Globus pallidus (tissue), 1 donor: ENCODE data around the gene PLXDC2.

ENCODE experiments used
- DNase-seq: peaks from one replicate; pipeline ENCODE4 v3.0.0-alpha.2; 2015; ENCODE audit warnings: low spot score

The PLXDC2 gene

GRCh38 chr10:19815731-19816410 is 361 bp upstream of the PLXDC2 start:
- DNase-seq: peak; percentile 75

DNA sequence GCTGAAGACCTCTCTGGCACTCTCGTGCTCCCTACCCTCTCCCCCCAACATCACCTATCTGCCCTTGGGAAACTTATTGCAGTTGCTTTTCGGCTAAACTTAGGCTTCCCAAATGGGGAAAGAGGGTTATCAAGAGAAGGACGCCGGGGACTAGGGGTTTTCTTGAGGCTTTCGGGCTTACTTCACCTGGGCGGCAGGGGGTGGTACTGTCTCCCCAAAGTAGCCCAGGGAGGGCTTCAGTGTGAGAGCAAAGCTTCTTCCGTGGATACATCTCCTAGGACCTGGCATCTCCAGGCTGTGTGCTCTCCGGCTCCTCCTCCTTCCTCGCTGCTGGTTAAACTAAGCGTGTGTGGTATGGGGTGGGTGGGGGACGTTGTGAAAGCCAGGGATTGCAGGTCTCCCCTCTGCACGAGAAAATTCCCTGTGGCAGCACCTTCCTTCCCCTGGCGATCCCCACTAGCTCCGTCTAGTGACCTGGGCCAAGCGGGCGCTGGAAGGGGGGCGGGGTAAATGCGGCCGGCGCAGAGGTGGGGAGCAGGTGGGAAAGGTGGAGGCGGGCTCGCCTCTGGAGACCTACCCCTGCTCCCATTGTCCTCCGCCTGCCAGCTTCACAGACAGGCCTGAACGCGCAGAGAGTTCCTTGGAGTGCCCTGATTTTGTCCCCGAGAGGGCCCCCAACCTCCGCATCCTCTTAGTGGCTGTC is 1.1 kb downstream of the PLXDC2 start:
- peak; percentile 57 for DNase-seq

DNA sequence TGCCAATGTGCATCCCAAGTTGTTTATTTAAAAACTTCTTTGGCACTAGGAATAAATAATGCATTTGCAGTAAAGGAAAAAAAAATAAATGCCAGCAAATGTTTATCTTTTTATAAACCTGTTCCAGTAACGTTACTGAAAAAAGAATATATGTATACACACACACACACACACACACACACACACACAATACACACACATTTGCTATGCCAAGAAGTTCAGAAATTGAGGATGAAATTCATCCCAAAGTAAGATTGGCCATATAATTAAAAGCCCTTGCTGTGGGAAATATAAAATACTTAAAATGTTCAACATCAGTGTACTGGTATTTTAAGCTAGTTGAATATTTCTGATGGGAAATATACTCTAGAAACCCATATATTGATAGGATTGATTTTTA is 2.6 kb downstream of the PLXDC2 start:
- no peak for DNase-seq

DNA sequence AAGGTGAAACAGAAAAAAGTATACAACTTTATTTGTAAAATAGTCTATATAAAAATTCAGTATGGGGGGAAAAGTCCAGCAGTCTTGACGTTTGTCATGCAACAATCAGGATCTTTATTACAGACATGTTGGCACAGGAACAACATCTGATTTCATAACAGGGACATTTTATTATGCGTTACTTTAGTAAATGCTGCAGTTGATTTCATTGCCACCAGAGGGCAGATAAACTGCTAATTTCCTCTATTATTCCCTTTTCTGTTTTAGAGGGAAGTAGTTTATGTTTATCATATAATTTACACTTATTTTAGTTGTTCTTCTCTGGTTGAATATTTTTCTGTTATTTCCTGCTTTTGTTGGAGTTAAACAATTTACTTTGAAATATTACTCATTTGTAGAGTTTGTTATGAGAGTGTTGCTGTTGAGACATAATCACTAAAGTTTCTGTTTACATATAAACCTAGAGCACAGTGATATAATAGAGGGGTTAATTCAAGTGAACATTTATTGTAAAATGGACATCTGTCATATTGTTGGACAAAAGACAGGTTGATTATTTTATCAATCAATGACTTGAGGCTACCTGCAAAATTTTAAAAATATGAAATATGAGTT is 3.3 kb downstream of the PLXDC2 start:
- peak; percentile 85 for DNase-seq

GRCh38 chr10:19824381-19825342 is 8.4 kb downstream of the PLXDC2 start:
- DNase-seq: no peak

- no peak for DNase-seq
Measured at GRCh38 chr10:19825700-19826099, 9.5 kb downstream of the PLXDC2 start.

GRCh38 chr10:19826712-19827111 is 10.5 kb downstream of the PLXDC2 start:
- no peak for DNase-seq

DNA sequence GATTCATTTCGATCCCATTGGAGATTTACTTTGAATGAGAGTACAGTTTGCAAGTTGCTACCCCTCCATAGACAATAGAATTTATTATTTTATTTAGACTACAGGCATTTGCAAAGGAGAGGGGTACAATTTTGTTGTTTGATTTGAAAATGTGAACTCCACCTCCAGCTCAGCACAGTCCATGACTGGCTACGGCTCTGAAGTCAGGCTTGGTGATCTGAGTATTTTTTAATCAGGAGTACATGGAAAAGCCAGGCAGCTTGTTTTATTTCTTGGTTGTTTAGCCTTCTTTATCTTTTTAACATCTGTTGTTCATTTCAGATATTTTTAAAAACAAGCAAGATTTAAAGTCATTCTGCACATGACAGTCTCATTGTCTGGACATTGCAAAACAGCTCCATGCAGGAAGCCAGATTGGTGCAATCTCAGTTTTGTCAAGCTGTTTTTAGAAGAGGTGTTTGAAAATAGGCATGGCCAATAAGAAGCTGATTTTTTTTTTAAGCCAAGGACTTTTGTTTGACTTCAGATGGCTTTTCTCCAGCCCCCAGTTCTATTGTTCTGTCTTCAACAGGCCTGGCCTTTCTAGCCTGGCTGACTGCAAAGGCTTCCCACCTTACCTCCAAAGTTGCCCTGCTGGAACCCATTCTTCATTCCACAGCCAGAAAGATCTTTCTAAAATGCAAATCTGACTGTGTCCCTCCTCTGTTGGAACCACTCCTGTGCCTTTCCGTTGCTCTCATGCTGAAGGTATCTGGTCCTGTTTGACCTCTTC is 12.2 kb downstream of the PLXDC2 start:
- peak; percentile 60 for DNase-seq

DNA sequence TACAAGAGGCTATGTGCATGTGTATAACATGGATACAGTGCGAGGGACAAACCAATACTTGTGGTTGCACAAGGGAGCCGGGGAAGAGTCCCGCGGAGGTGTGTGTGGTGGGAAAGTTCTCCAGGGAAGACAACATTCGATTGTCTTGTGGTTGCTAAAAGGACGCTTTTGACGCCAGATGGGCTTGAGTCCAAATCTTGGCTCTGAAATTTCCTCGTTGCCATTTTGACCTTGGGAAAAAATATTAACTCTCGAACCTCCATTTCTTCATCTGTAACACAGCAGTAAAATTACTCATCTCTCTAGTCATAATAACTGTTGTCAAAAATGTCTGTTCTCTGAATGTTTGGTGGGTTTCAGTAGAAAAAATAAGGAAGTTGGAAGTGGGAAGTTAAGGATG is 16.5 kb downstream of the PLXDC2 start:
- DNase-seq: no peak

DNA sequence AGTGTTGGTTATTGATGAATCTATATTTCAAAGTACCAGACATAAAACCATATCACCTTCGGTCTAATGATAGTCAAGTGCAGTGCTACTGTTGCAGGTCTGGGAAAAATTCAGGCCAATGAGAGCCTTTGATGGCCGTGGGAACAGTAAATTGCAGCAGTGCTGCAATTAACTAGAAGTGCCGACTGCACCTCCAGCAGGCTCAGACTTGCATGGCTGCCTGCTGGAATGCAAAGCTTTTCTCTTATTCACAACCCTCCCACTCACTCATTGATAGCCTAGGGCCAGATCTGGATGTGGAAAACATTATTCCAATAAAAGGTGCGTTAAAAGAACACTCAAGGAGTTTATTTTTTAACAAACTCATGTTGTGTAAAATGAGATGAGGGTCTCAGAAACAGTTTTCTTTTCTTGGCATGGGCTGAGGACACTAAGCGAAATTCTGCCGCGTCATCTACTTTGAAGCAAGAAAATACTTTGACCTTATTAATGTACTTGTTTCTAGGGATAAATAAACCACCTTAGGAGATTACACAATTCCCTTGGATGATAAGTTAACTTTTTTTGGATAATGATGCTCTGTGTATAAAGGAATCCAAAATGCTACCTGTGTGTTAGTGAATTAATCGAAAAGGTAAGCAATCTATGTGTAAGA is 17.1 kb downstream of the PLXDC2 start:
- DNase-seq: no peak

DNA sequence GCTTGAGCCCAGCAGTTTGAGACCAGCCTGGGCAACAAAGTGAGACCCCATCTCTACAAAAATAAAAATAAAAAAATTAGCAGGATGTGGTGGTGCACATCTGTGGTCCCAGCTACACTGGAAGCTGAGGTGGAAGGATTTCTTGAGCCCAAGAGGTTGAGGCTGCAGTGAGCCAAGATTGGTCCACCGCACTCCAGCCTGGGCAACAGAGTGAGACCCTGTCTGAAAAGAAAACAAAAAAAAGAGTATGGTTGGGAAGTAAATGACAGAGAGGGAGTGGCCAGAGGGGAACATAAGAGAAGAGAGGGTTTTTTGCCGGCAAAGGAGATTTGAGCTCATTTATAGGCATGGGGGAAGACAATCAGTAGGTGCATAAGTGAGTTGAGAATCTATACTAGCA is 19.7 kb downstream of the PLXDC2 start:
- no peak for DNase-seq

- no peak for DNase-seq
Measured at GRCh38 chr10:19839090-19839489, 22.9 kb downstream of the PLXDC2 start.

GRCh38 chr10:19839552-19839951 is 23.3 kb downstream of the PLXDC2 start:
- no peak for DNase-seq

GRCh38 chr10:19840776-19841175 is 24.5 kb downstream of the PLXDC2 start:
- no peak for DNase-seq

- no peak for DNase-seq
Measured at GRCh38 chr10:19843487-19843886, 27.3 kb downstream of the PLXDC2 start.

DNA sequence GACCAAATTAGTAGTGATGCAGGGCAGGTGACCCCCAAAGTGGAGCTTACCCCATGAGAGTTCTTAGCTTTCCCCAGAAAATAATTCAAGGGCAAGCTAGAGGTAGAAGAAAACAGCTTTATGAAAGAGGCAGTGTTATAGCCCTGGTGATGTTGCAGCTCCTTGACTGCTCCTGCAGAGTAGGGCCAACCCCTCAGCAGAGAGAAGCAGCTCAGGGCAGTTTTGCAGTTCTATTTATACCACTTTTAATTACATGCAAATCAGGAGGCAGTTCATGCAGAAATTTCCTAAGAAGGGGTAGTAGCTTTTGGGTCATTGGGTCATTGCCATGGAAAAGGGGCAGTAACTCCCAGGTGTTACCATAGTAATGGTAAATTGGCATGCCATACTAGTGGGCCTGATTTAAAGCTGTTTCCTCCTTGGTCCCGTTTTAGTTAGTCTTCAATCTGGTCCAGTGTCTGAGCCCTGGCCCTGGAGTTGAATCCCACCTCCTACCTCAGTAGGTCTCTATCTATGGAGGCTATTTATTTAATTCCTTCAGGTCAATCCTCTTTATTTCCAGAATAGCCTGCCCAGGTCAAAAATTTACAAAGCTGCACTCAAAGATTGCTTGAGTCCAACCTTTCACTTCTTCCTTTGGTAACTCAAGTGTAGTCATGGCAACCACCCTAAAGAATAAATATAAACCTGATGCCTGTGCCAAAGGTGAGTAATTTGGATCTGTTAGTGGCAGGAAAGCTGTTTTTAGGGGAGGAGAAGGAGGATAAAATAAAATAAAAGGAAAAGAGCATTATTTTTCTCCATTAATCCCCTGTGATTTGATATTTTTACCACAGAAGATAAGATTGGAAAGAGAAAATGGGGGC is 29.5 kb downstream of the PLXDC2 start:
- no peak for DNase-seq

- no peak for DNase-seq
Measured at GRCh38 chr10:19847321-19847720, 31.1 kb downstream of the PLXDC2 start.

GRCh38 chr10:19848226-19848985 is 32.2 kb downstream of the PLXDC2 start:
- no peak for DNase-seq

DNA sequence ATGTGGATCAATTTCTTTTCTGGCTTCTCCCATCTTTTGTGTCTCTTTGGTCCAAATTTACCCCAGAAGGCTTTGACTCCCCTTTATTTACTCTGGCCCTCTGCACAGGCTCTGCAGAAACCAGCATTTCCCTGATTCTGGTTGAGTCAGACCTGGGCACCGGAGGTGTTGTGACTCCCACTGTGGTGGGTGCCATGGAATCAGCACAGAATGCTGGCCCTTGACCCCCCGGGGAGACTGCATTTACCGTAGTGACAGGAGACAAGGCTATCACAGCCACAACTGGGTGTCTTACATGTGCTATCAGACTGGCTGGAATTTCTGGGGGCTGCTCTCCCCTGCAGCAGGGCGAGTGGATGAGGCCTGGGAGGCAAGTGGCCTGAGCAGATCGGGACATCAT is 37.6 kb downstream of the PLXDC2 start:
- no peak for DNase-seq
